ENCODE results near the gene SPRED2. TPM values are rescaled to one million over a fixed set of nuclear protein-coding genes. Genes with fewer than 3 reads are reported as not detected.
"Not testable (repeated sequence)": the region's sequence is repeated elsewhere in the genome, so short reads cannot be mapped to it uniquely, and the experiment has no call there.

Gene SPRED2
- total and polyA plus RNA-seq, 7 experiments from 2014 or later = 0.34 to 7.9 (median 0.57) TPM

GRCh38 chr2:65340898-65341681, 91.3 kb downstream of the SPRED2 start:
- Mint-ChIP-seq H3K4me1 (peaks cover 0 to 3% (median 0%) of the 10 kb centered on the region in 7 donors), H3K27me3 (no peaks in the 10 kb centered on the region), H3K4me3 (no peak overlapping the region), H3K36me3 (peaks cover 0 to 3% (median 0%) of the 10 kb centered on the region in 5 donors), H3K9me3 (no peaks in the 10 kb centered on the region), H3K27ac (no peak overlapping the region)
- H3K4me3 ChIP-seq (ENCODE audit: low read length) = no peak overlapping the region
- ChIA-PET CTCF (no interaction called here), POLR2A (no interaction called here)
- H3K9me3 ChIP-seq (ENCODE audit: control insufficient read depth in 2 of 3, low read length in 3 of 3) = no peaks in the 10 kb centered on the region
- no peaks in the 10 kb centered on the region for H3K27me3 ChIP-seq (ENCODE audit: control insufficient read depth in 2 of 2, insufficient read depth in 2 of 2, low read length in 2 of 2)
- ATAC-seq (no peak), DNase-seq (no peak)
- H3K27ac ChIP-seq (ENCODE audit: low read depth, low read length) = no peak overlapping the region
- H3K4me1 ChIP-seq (ENCODE audit: control insufficient read depth in 2 of 2, insufficient read depth in 2 of 2, low read length in 2 of 2) = no peaks in the 10 kb centered on the region
- intact Hi-C loops (cut with micrococcal nuclease) = no loop called here
- H3K36me3 ChIP-seq (ENCODE audit: control insufficient read depth in 2 of 3, insufficient read depth in 3 of 3, low read length in 3 of 3) = peaks cover 0 to 3% (median 0%) of the 10 kb centered on the region in 3 experiments

- Mint-ChIP-seq H3K4me3 (no peak overlapping the region), H3K9me3 (peaks cover 0 to 2% (median 0%) of the 10 kb centered on the region in 11 donors), H3K4me1 (peaks cover 0 to 3% (median 0%) of the 10 kb centered on the region in 7 donors), H3K36me3 (peaks cover 0 to 4% (median 0%) of the 10 kb centered on the region in 5 donors), H3K27ac (no peak overlapping the region), H3K27me3 (no peaks in the 10 kb centered on the region)
- DNase-seq = no peak
- H3K4me3 ChIP-seq (ENCODE audit: low read length) = no peak overlapping the region
- H3K9me3 ChIP-seq (ENCODE audit: control insufficient read depth in 2 of 3, low read length in 3 of 3) = no peaks in the 10 kb centered on the region
- ChIA-PET CTCF (no interaction called here), POLR2A (interaction anchor here (1.3 kb wide), 1 partner anchor 23 kb away, joined by 5 read pairs; no protein-coding TSS in a partner anchor)
- no peak overlapping the region for H3K27ac ChIP-seq (ENCODE audit: low read depth, low read length)
- no peaks in the 10 kb centered on the region for H3K36me3 ChIP-seq (ENCODE audit: control insufficient read depth in 2 of 3, insufficient read depth in 3 of 3, low read length in 3 of 3)
- no peaks in the 10 kb centered on the region for H3K4me1 ChIP-seq (ENCODE audit: control insufficient read depth in 2 of 2, insufficient read depth in 2 of 2, low read length in 2 of 2)
- ATAC-seq = no peak
- intact Hi-C loops (cut with micrococcal nuclease) = no loop called here
- peaks cover 0 to 2% of the 10 kb centered on the region in 2 donors for H3K27me3 ChIP-seq (ENCODE audit: control insufficient read depth in 2 of 2, insufficient read depth in 2 of 2, low read length in 2 of 2)
Observed at GRCh38 chr2:65339648-65340047, 92.8 kb downstream of the SPRED2 start.

- H3K36me3 Mint-ChIP-seq; H3K27ac Mint-ChIP-seq; H3K4me1 ChIP-seq (ENCODE audit: control insufficient read depth in 2 of 2, insufficient read depth in 2 of 2, low read length in 2 of 2); DNase-seq; H3K27me3 Mint-ChIP-seq; H3K4me3 Mint-ChIP-seq; H3K9me3 ChIP-seq (ENCODE audit: control insufficient read depth in 2 of 3, low read length in 3 of 3); H3K4me3 ChIP-seq (ENCODE audit: low read length); CTCF ChIA-PET; H3K27me3 ChIP-seq (ENCODE audit: control insufficient read depth in 2 of 2, insufficient read depth in 2 of 2, low read length in 2 of 2); H3K27ac ChIP-seq (ENCODE audit: low read depth, low read length); H3K4me1 Mint-ChIP-seq; intact Hi-C loops (cut with micrococcal nuclease); H3K36me3 ChIP-seq (ENCODE audit: control insufficient read depth in 2 of 3, insufficient read depth in 3 of 3, low read length in 3 of 3); ATAC-seq; H3K9me3 Mint-ChIP-seq; POLR2A ChIA-PET: not testable (repeated sequence)
Observed at GRCh38 chr2:65338830-65339495, 93.4 kb downstream of the SPRED2 start.

GRCh38 chr2:65337915-65338314, 94.5 kb downstream of the SPRED2 start:
- DNase-seq; POLR2A ChIA-PET; H3K36me3 ChIP-seq (ENCODE audit: control insufficient read depth in 2 of 3, insufficient read depth in 3 of 3, low read length in 3 of 3); H3K4me3 Mint-ChIP-seq; ATAC-seq; H3K27me3 Mint-ChIP-seq; intact Hi-C loops (cut with micrococcal nuclease); H3K36me3 Mint-ChIP-seq; H3K9me3 ChIP-seq (ENCODE audit: control insufficient read depth in 2 of 3, low read length in 3 of 3); H3K27ac ChIP-seq (ENCODE audit: low read depth, low read length); H3K27me3 ChIP-seq (ENCODE audit: control insufficient read depth in 2 of 2, insufficient read depth in 2 of 2, low read length in 2 of 2); H3K4me1 Mint-ChIP-seq; CTCF ChIA-PET; H3K4me1 ChIP-seq (ENCODE audit: control insufficient read depth in 2 of 2, insufficient read depth in 2 of 2, low read length in 2 of 2); H3K27ac Mint-ChIP-seq; H3K9me3 Mint-ChIP-seq; H3K4me3 ChIP-seq (ENCODE audit: low read length): not testable (repeated sequence)

GRCh38 chr2:65334714-65335113, 97.7 kb downstream of the SPRED2 start:
- H3K36me3 Mint-ChIP-seq = peaks cover 0 to 4% (median 0%) of the 10 kb centered on the region in 5 donors
- H3K4me1 Mint-ChIP-seq = no peaks in the 10 kb centered on the region
- no peaks in the 10 kb centered on the region for H3K9me3 ChIP-seq (ENCODE audit: control insufficient read depth in 2 of 3, low read length in 3 of 3)
- intact Hi-C loops (cut with micrococcal nuclease) = no loop called here
- DNase-seq (no peak), ATAC-seq (no peak)
- H3K4me1 ChIP-seq (ENCODE audit: control insufficient read depth in 2 of 2, insufficient read depth in 2 of 2, low read length in 2 of 2) = no peaks in the 10 kb centered on the region
- no peaks in the 10 kb centered on the region for H3K27me3 Mint-ChIP-seq
- ChIA-PET POLR2A (no interaction called here), CTCF (no interaction called here)
- H3K27me3 ChIP-seq (ENCODE audit: control insufficient read depth in 2 of 2, insufficient read depth in 2 of 2, low read length in 2 of 2) = peaks cover 0 to 2% of the 10 kb centered on the region in 2 donors
- no peaks in the 10 kb centered on the region for H3K36me3 ChIP-seq (ENCODE audit: control insufficient read depth in 2 of 3, insufficient read depth in 3 of 3, low read length in 3 of 3)
- peaks cover 0 to 2% (median 0%) of the 10 kb centered on the region in 11 donors for H3K9me3 Mint-ChIP-seq
- H3K4me3 ChIP-seq (ENCODE audit: low read length) = no peak overlapping the region
- no peak overlapping the region for H3K4me3 Mint-ChIP-seq
- H3K27ac Mint-ChIP-seq = no peak overlapping the region
- no peak overlapping the region for H3K27ac ChIP-seq (ENCODE audit: low read depth, low read length)

GRCh38 chr2:65331336-65332025, 100.9 kb downstream of the SPRED2 start:
- no peak overlapping the region for H3K4me3 Mint-ChIP-seq
- H3K27ac Mint-ChIP-seq = no peak overlapping the region
- intact Hi-C loops (cut with micrococcal nuclease) = no loop called here
- H3K9me3 Mint-ChIP-seq = peaks cover 0 to 2% (median 0%) of the 10 kb centered on the region in 11 donors
- ATAC-seq (no peak), DNase-seq (no peak)
- ChIA-PET POLR2A (no interaction called here), CTCF (no interaction called here)
- Histone ChIP-seq H3K4me1 (ENCODE audit: control insufficient read depth in 2 of 2, insufficient read depth in 2 of 2, low read length in 2 of 2) (no peaks in the 10 kb centered on the region), H3K27ac (ENCODE audit: low read depth, low read length) (no peak overlapping the region), H3K36me3 (ENCODE audit: control insufficient read depth in 2 of 3, insufficient read depth in 3 of 3, low read length in 3 of 3) (no peaks in the 10 kb centered on the region), H3K9me3 (ENCODE audit: control insufficient read depth in 2 of 3, low read length in 3 of 3) (no peaks in the 10 kb centered on the region), H3K4me3 (ENCODE audit: low read length) (no peak overlapping the region), H3K27me3 (ENCODE audit: control insufficient read depth in 2 of 2, insufficient read depth in 2 of 2, low read length in 2 of 2) (peaks cover 0 to 2% of the 10 kb centered on the region in 2 donors)
- H3K4me1 Mint-ChIP-seq = no peaks in the 10 kb centered on the region
- no peaks in the 10 kb centered on the region for H3K27me3 Mint-ChIP-seq
- peaks cover 0 to 4% (median 0%) of the 10 kb centered on the region in 5 donors for H3K36me3 Mint-ChIP-seq

Data from naive thymus-derived CD4-positive, alpha-beta T cell (primary cell).